ENCODE data around the gene G6PC1. TPM values are rescaled to one million over a fixed set of nuclear protein-coding genes. Genes with fewer than 3 reads are reported as not detected.
A peak's percentile ranks its signal among the peaks of the same experiment; 100 is the strongest.
"Not testable (repeated sequence)": the region's sequence is repeated elsewhere in the genome, so short reads cannot be mapped to it uniquely, and the experiment has no call there.

G6PC1 gene
- total RNA-seq, 1 donor from 2014 or later: not detected

DNA sequence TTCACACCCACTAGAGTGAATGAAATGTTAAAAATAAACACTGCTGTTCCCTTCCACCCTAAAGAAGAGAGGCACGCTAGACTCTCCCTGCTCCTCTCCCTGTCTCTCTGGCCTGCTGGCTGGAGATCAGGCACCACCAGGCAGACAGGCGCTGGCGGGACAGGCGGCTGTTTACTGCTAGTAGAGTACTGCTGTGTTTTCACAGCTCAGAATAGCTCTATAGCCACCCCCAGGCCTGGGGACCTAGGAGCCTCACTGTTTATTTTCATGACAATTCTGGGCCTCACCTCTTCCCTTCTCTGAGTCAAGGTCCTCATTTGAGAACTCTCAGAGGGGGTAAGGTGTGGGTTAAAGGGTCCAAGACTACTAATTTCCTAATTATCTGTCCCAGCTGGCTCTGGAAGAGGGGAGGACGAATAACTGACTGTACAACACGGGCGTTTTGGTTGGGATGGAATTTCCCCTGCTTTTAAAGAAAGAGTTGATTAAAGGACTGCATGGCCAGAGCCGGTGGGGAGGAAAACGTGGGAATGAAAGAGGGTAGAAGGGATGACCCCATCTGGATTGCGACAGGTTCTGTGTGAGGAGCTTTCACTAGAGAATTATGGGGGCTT lies 9.0 kb upstream of the G6PC1 start:
- Mint-ChIP-seq H3K27me3 (ENCODE audit: low read depth) (no peaks in the 10 kb centered on the region), H3K4me1 (ENCODE audit: low read depth) (peaks cover 47% of the 10 kb centered on the region), H3K9me3 (ENCODE audit: low read depth) (no peaks in the 10 kb centered on the region), H3K36me3 (ENCODE audit: low read depth) (no peaks in the 10 kb centered on the region), H3K4me3 (ENCODE audit: unreplicated experiment) (peak overlapping the region; percentile 44), H3K27ac (ENCODE audit: unreplicated experiment) (peak overlapping the region; percentile 93)
- no peak for DNase-seq (ENCODE audit: low spot score)
- TF ChIP-seq, protein P1, sequence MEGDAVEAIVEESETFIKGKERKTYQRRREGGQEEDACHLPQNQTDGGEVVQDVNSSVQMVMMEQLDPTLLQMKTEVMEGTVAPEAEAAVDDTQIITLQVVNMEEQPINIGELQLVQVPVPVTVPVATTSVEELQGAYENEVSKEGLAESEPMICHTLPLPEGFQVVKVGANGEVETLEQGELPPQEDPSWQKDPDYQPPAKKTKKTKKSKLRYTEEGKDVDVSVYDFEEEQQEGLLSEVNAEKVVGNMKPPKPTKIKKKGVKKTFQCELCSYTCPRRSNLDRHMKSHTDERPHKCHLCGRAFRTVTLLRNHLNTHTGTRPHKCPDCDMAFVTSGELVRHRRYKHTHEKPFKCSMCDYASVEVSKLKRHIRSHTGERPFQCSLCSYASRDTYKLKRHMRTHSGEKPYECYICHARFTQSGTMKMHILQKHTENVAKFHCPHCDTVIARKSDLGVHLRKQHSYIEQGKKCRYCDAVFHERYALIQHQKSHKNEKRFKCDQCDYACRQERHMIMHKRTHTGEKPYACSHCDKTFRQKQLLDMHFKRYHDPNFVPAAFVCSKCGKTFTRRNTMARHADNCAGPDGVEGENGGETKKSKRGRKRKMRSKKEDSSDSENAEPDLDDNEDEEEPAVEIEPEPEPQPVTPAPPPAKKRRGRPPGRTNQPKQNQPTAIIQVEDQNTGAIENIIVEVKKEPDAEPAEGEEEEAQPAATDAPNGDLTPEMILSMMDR (IDR thresholded peaks at IDR 0.05): no peak

DNA sequence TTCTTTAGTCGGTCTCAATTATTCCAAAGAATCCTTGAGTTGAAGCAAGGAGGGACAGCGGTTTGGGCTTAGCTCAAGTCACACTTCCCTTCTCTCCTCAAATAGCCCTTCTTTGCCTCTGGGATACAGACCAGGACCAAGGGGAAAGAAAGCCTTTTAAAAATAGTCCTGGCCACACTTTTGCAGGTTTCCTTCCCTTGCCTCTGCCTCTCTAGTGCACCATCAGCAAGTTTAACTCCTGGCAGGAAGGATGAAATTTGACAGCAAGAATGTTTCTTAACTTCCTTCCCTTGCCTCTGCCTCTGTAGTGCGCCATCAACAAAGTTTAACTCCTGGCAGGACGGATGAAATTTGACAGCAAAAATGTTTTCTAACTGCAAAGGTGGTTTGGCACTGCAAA lies 7.2 kb upstream of the G6PC1 start:
- Mint-ChIP-seq H3K4me1 (ENCODE audit: low read depth) (peaks cover 47% of the 10 kb centered on the region), H3K27ac (ENCODE audit: unreplicated experiment) (peak overlapping the region; percentile 54), H3K36me3 (ENCODE audit: low read depth) (no peaks in the 10 kb centered on the region), H3K27me3 (ENCODE audit: low read depth) (no peaks in the 10 kb centered on the region), H3K4me3 (ENCODE audit: unreplicated experiment) (no peak overlapping the region), H3K9me3 (ENCODE audit: low read depth) (no peaks in the 10 kb centered on the region)
- TF ChIP-seq, protein P1 (IDR thresholded peaks at IDR 0.05): no peak
- no peak for DNase-seq (ENCODE audit: low spot score)

DNA sequence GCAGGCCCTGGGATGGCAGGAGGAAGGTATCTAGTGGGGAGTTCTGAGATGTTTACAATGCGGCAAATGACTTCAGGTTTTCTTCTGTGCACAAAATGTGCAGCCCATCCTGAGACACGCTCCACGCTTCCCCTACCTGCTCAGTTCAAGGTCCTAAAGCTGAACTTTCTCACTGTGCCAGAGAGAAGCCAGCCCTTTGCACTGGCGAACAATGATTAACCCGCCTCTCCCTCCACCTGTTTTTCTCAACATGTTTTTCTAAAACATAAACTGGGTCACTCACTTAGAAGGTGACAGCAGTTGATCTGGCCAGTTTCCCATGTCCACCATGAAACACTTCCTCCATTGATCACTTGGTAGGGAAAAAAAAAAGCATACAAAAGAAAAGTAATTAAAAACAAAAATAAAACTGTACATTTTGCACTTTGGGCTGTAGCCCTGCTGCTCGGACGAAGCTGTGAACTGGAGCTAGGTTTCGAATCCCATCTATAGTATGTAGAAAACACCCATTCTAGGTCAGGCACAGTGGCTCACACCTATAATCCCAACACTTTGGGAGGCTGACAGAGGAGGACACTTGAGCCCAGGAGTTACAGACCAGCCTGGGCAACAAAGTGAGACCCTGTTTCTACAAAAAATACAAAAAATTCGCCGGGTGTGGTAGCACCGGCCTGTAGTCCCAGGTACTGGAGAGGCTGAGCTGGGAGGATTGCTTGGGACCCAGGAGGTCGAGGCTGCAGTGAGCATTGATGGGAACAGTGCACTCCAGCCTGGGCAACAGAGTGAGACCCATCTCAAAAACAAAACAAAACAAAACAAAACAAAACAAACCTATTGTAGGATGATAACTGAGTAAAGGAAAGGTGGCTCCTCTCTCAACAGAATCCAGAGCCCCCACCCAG lies 6.1 kb upstream of the G6PC1 start:
- H3K4me1 Mint-ChIP-seq (ENCODE audit: low read depth): peaks cover 47% of the 10 kb centered on the region
- H3K27ac Mint-ChIP-seq (ENCODE audit: unreplicated experiment): peak overlapping the region; percentile 92
- no peaks in the 10 kb centered on the region for H3K9me3 Mint-ChIP-seq (ENCODE audit: low read depth)
- H3K4me3 Mint-ChIP-seq (ENCODE audit: unreplicated experiment): no peak overlapping the region
- no peak for DNase-seq (ENCODE audit: low spot score)
- TF ChIP-seq, protein P1 (IDR thresholded peaks at IDR 0.05): no peak
- H3K36me3 Mint-ChIP-seq (ENCODE audit: low read depth): no peaks in the 10 kb centered on the region
- no peaks in the 10 kb centered on the region for H3K27me3 Mint-ChIP-seq (ENCODE audit: low read depth)

DNA sequence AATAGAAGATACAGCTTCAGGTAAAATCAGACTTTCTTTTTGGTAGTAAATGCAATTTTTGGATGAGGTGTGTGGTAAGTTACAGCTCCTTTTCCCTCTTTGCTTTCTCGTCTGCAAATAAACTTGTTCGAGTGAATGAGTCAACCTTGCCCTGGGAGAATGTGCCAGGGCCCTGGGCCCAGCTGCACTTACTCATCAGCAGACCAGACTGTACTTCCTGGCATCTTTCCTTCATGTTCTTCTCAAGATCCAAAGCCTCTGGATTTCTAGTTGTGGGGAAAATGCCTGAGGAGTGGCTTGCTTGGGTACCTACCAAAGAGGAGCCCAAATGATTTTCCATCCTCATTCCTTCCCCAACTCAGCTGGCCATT lies 5.4 kb upstream of the G6PC1 start:
- peak overlapping the region; percentile 92 for H3K27ac Mint-ChIP-seq (ENCODE audit: unreplicated experiment)
- H3K36me3 Mint-ChIP-seq (ENCODE audit: low read depth): no peaks in the 10 kb centered on the region
- H3K9me3 Mint-ChIP-seq (ENCODE audit: low read depth): no peaks in the 10 kb centered on the region
- peaks cover 44% of the 10 kb centered on the region for H3K4me1 Mint-ChIP-seq (ENCODE audit: low read depth)
- TF ChIP-seq, protein P1 (IDR thresholded peaks at IDR 0.05): no peak
- H3K27me3 Mint-ChIP-seq (ENCODE audit: low read depth): no peaks in the 10 kb centered on the region
- no peak overlapping the region for H3K4me3 Mint-ChIP-seq (ENCODE audit: unreplicated experiment)
- DNase-seq (ENCODE audit: low spot score): no peak

DNA sequence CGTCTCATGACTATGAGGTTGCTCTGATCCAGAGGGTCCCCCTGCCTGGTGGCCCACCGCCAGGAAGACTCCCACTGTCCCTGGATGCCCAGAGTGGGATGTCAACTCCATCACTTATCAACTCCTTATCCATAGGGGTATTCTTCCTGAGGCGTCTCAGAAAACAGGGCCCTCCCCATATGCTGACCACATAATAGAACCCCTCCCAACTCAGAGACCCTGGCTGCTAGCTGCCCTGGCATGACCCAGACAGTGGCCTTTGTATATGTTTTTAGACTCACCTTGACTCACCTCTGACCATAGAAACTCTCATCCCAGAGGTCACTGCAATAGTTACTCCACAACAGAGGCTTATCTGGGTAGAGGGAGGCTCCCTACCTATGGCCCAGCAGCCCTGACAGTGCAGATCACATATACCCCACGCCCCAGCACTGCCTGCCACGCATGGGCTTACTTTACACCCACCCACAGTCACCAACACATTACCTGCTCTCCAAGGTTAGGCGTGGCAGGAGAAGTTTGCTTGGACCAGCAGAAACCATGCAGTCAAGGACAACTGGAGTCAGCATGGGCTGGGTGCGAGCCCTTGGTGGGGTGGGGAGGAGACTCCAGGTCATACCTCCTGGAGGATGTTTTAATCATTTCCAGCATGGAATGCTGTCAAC lies 2.3 kb upstream of the G6PC1 start:
- Mint-ChIP-seq H3K4me3 (ENCODE audit: unreplicated experiment) (no peak overlapping the region), H3K36me3 (ENCODE audit: low read depth) (no peaks in the 10 kb centered on the region), H3K9me3 (ENCODE audit: low read depth) (no peaks in the 10 kb centered on the region), H3K27ac (ENCODE audit: unreplicated experiment) (no peak overlapping the region), H3K4me1 (ENCODE audit: low read depth) (peaks cover 25% of the 10 kb centered on the region), H3K27me3 (ENCODE audit: low read depth) (no peaks in the 10 kb centered on the region)
- TF ChIP-seq, protein P1 (IDR thresholded peaks at IDR 0.05): no peak
- peak; percentile 29 for DNase-seq (ENCODE audit: low spot score)

DNA sequence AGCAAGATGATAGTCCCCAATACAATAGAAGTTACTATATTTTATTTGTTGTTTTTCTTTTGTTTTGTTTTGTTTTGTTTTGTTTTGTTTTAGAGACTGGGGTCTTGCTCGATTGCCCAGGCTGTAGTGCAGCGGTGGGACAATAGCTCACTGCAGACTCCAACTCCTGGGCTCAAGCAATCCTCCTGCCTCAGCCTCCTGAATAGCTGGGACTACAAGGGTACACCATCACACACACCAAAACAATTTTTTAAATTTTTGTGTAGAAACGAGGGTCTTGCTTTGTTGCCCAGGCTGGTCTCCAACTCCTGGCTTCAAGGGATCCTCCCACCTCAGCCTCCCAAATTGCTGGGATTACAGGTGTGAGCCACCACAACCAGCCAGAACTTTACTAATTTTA lies 618 bp upstream of the G6PC1 start:
- H3K36me3 Mint-ChIP-seq (ENCODE audit: low read depth); H3K4me3 Mint-ChIP-seq (ENCODE audit: unreplicated experiment); H3K4me1 Mint-ChIP-seq (ENCODE audit: low read depth); H3K9me3 Mint-ChIP-seq (ENCODE audit: low read depth); H3K27ac Mint-ChIP-seq (ENCODE audit: unreplicated experiment); H3K27me3 Mint-ChIP-seq (ENCODE audit: low read depth): not testable (repeated sequence)
- DNase-seq (ENCODE audit: low spot score): peak; percentile 1
